Activated CD4-positive, alpha-beta T cell treated with anti-CD3 and anti-CD28 coated beads for 4 hours (primary cell): ENCODE results near the gene STRAP.
"Not testable (repeated sequence)": the region's sequence is repeated elsewhere in the genome, so short reads cannot be mapped to it uniquely, and the experiment has no call there.

Experiments
- DNase-seq, 2 donors: peaks; one replicate each; pipeline ENCODE4 v3.0.0-alpha.2; 2020

Gene STRAP

DNA sequence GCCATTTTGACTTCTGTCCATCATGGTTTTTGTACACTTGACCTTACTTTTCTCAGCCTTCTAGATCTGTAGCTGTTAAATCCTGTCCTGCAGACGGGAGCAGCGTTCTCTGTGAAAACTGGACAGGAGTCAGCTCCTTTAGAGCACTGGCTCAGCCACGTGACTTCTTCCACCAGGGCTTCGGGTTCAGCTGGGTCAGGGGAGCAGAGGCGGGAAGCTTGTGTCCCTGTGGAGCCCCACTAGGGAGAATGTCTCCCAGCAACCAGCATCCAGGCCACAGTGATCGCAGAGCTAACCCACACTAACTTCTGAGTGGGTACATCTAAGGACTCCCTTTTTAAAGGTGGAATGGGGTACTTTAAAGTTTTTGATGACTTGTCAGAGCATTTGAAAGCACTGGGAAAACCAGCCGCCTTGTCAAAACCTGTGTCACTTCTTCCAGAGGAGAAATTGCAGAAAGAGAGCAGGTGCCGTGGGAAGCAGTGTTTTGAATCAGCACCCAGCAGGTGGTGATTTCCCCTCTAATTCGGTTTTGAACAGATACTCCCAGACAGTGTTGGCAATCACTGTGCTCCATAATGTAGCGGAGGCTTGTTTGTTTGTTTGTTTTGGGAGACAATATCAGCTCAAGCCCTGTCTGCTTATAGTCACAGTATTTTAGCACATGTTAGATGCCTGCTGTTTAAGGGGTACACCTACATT is 46.8 kb downstream of the STRAP start:
- no peak for DNase-seq

DNA sequence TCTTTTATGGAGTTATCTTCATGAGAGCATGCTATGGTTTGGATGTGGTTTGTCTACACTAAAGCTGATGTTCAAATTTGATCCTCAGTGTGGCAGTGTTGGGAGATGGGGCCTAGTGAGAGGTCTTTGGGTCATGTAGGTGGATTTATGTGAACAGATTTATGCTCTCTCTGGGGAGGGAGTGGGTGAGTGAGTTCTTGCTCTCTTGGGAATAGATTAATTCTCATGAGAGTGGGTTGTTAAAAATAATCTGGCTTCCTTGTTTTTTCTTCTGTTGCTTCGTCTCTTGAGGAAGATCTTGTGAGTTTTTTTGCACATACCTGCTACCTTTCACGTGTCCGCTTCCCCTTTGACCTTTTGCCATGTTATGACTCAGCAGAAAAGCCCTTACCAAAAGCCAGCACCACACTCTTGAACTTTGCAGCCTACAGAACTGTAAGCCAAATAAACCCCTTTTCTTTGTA is 49.4 kb downstream of the STRAP start:
- no peak for DNase-seq

DNA sequence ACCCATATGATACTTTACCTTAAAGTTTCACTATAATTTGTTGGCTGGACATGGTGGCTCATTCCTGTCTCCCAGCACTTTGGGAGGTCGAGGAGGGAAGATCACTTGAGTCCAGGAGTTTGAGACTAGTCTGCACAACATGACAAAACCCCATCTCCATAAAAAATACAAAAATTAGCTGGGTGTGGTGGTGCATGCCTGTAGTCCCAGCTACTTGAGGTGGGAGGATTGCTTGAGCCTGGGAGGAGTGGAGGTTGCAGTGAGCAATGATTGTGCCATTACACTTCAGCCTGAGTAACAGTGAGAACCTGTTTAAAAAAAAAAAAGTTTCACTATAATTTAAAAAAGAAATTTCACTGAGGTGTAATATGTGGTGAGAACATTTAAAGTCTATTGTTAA is 50.1 kb downstream of the STRAP start:
- DNase-seq: no peak

DNA sequence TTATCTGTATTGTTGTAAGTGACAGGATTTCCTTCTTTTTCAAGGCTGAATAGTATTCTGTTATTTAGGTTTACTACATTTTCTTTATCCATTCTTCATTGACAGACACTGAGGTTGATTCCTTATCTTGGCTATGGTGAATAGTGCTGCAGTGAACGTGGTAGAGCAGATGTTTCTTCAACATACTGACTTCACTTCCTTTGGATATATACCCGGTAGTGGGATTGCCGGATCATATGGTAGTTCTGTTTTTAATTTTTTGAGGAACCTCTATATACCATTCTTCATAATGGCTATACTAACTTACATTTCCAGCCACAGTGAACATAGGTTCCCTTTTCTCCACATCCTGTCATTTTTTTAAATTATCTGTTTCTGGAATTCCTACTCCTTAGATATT is 50.8 kb downstream of the STRAP start:
- DNase-seq: no peak

DNA sequence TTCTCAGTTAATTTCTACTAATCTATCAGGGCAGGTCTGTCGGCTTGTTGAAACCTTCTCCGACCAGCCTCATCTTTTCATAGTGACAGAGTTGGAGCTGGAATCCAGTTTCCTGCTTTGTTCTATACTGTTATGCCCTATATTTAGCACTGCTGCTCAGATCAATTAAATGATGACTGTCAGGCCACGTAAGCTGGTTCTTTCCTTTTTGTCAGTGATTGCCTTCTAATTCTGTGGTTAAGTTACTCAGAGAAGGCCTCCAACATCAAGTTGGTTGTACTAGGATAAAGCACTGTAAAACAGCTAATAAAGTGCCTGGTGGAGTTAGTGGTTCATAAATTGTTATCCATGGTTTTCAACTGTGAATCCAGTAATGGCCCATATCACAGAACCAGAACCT is 51.6 kb downstream of the STRAP start:
- no peak for DNase-seq

DNA sequence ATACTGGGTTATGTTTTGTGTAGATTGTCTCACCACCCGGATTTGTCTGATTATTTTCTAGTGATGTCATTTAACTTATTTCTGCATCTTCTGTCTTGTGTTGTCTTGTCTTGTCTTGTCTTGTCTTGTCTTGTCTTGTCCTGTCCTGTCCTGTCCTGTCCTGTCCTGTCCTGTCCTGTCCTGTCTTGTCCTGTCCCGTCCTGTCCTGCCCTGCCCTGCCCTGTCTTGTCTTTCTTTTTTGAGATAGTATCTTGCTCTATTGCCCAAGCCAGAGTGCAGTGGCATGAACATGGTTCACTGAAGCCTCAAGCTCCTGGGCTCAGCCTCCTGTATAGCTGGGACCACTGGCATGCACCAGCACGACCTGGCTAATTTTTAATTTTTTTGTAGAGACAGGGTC is 54.6 kb downstream of the STRAP start:
- no peak for DNase-seq

DNA sequence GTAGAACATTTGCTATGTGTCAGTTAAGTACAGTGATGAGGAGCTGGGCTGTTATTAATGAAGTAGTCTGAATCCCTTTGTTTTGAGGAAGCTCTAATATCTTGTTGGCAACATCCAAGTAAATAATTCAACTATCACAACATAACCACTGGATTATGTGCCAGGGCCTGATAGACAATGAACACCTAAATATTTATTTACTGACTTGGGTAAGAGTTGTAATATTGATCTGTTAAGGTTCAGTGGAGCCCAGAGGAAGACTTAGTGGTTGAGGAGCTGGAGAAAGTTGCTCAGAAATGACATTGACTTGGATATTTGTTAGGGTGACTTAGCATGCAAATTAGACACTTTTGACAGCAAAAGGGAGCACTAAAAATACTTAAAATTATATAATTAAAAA is 55.7 kb downstream of the STRAP start:
- DNase-seq: no peak

DNA sequence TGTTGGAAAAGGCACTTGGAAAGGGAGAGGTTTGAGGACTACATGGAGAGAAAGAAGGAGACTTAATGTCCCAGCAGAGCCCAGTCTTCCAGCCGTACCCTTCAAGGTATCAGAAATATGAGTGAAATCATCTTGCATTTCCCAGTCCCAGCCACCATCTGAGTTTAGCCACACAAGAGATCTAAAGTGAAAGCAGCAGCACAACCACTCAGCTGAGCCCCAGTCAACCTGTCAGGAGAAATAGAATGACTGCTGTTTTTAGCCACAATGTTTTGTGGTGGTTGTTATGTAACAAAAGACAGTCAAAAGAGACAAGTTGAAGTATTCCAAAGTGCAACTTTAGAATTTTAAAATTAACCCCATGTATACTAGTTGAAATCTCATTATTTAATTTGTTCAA is 56.9 kb downstream of the STRAP start:
- DNase-seq: no peak

DNA sequence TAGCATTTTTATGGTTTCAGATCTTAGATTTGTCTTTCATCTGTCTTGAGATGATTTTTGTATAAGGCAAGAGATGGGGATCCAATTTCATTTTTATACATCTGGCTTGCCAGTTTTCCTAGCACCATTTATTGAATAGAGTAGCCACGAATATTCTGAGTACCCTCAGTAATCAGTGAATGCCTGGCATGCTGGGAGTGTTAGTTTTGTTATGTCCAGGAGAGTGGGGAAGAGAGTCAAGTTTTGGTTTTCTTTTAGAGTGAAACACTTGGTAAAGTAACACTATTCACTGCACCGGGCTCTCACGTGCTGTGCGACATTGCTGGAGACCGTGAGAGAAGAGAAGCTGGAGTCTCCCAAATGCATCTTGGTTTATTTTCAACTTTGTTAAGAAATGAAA is 60.3 kb downstream of the STRAP start:
- no peak for DNase-seq

DNA sequence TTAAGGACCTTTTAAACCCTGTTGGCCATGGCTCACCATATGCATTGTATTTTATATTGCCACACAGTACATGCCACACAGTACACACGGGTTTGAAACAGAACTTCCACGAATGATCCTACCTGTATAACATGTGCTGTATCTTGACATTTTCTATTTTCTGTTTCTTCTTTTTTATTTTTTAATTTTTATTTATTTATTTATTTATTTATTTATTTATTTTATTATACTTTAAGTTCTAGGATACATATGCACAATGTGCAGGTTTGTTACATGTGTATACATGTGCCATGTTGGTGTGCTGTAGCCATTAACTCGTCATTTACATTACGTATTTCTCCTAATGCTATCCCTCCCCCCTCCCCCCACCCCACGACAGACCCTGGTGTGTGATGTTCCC is 61.3 kb downstream of the STRAP start:
- not testable (repeated sequence) for DNase-seq

DNA sequence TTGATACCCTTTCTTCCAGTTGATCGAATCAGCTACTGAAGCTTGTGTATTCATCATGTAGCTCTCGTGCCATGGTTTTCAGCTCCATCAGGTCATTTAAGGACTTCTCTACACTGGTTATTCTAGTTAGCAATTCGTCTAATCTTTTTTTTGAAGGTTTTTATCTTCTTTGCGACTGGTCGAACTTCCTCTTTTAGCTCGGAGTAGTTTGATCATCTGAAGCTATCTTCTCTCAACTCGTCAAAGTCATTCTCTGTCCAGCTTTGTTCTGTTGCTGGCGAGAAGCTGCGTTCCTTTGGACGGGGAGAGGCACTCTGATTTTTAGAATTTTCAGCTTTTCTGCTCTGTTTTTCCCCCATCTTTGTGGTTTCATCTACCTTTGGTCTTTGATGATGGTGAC is 66.3 kb downstream of the STRAP start:
- DNase-seq: not testable (repeated sequence)
